Measurements from ENCODE around the gene LRRN1. TPM values are rescaled to one million over a fixed set of nuclear protein-coding genes. Genes with fewer than 3 reads are reported as not detected.

Gene LRRN1
- under 0.01 and 0.18 TPM in 2 replicates for total RNA-seq (2012; rRNA removed)
- 0.40 and 0.41 TPM in 2 replicates for polyA plus RNA-seq (2012; rRNA removed)
- polyA plus RNA-seq (2012; cell fraction: cytosol; rRNA removed) = 0.09 and 0.14 TPM in 2 replicates
- 0.10 and 0.30 TPM in 2 replicates for polyA plus RNA-seq (2012; cell fraction: nucleus; rRNA removed; ENCODE audit: low replicate concordance)
- Bru-seq, nascent RNA = percentile 22 among the genes with signal in this experiment
- BruChase-seq, experiment 1, labeled RNA remaining after a 6-hour chase = percentile 33 among the genes with signal in this experiment
- percentile 27 among the genes with signal in this experiment for BruChase-seq, experiment 2, labeled RNA remaining after a 2-hour chase
- long read RNA-seq, partial matches to known transcripts = 0 of 1 reads
- long read RNA-seq, other reads (novel, unspliced or antisense) = 1 of 1 reads

GRCh38 chr3:3799173-3800079 is at the start of gene LRRN1:
TSS of gene LRRN1 (plus strand) at chr3:3799431. CDS start at chr3:3844642, 45,211 bp downstream.
- DNase-seq (no peak), ATAC-seq (ENCODE audit: low read depth) (no peak)
- Histone ChIP-seq H3K9me1 (ENCODE audit: insufficient read depth, low read length) (no peaks in the 10 kb centered on the region), H4K91ac (ENCODE audit: insufficient read depth, low read depth, low read length) (no peak within 1 kb of the TSS), H2BK20ac (ENCODE audit: low read depth, low read length) (no peak within 1 kb of the TSS), H2BK120ac (ENCODE audit: low read depth, low read length) (no peak within 1 kb of the TSS), H3K4ac (ENCODE audit: low read depth, low read length) (no peak within 1 kb of the TSS), H3K4me3 (ENCODE audit: insufficient read depth, low read depth, low read length) (peak within 1 kb of the TSS; percentile 24; the same call in 1 of the 2 replicates), H2AK9ac (replicated peaks; ENCODE audit: low read depth, low read length, poor library complexity) (no peak within 1 kb of the TSS), H3K79me1 (ENCODE audit: low read depth in 1 of 2, low read length in 2 of 2) (no peaks in the 10 kb centered on the region), H3K9ac (ENCODE audit: low read depth, low read length) (no peak within 1 kb of the TSS), H2BK15ac (ENCODE audit: low read depth, low read length) (no peak within 1 kb of the TSS), H3K27me3 (ENCODE audit: control insufficient read depth, insufficient read depth, low read length) (no peaks in the 10 kb centered on the region; the same call in 1 of the 2 replicates), H2BK5ac (ENCODE audit: low read depth, low read length, poor library complexity, severe bottlenecking) (no peak within 1 kb of the TSS), H4K20me1 (ENCODE audit: insufficient read depth, low read length) (no peaks in the 10 kb centered on the region), H2AK5ac (ENCODE audit: low read depth, low read length) (no peak within 1 kb of the TSS), H2AFZ (replicated peaks; ENCODE audit: low read length, poor library complexity) (peak within 1 kb of the TSS; percentile 11), H3K18ac (ENCODE audit: low read depth, low read length) (no peak within 1 kb of the TSS), H3K4me1 (ENCODE audit: control insufficient read depth, insufficient read depth, low read length) (no peaks in the 10 kb centered on the region), H4K5ac (ENCODE audit: low read depth, low read length) (no peak within 1 kb of the TSS), H3K36me3 (ENCODE audit: control insufficient read depth, insufficient read depth, low read length) (no peaks in the 10 kb centered on the region), H3K23ac (ENCODE audit: low read depth, low read length) (no peak within 1 kb of the TSS), H3K56ac (ENCODE audit: extremely low read depth, insufficient read depth, low read length) (no peak within 1 kb of the TSS), H3K14ac (replicated peaks; ENCODE audit: low read depth, low read length) (no peak within 1 kb of the TSS), H3K4me2 (ENCODE audit: low read depth, low read length) (no peak within 1 kb of the TSS; the same call in 1 of the 2 replicates), H3K9me3 (ENCODE audit: control insufficient read depth, insufficient read depth, low read length) (no peaks in the 10 kb centered on the region), H3K27ac (ENCODE audit: insufficient read depth, low read length) (no peak within 1 kb of the TSS), H4K8ac (ENCODE audit: low read depth in 2 of 2, low read length in 2 of 2) (no peak within 1 kb of the TSS)
- CTCF ChIA-PET = no interaction called here
- WGBS, 2 experiments (ENCODE audit: extremely low coverage in 2 of 2, insufficient read length in 1 of 2) = 2% methylated on average over 44 of the region's 102 CpGs; no CpG with 5 or more reads in 1 of the 2 experiments
- in situ Hi-C loops (cut with MboI; ENCODE audit: low sequenced_read_pairs) = no loop called here
- intact Hi-C loops (cut with micrococcal nuclease) = no loop called here
- dilution Hi-C loops (cut with HindIII; ENCODE audit: low sequenced_read_pairs, unreplicated experiment) = no loop called here
- POLR2A ChIA-PET (ENCODE audit: unreplicated experiment) = no interaction called here
- BruUV-seq (replicated peaks) = no TSS peak
- TF ChIP-seq ELK1 (IDR thresholded peaks at IDR 0.05; ENCODE audit: borderline replicate concordance, low read depth, low read length) = no peak
- TF ChIP-seq CHD1 (IDR thresholded peaks at IDR 0.05; ENCODE audit: low read depth, low read length) = no peak
- TF ChIP-seq BHLHE40 (IDR thresholded peaks at IDR 0.05; ENCODE audit: low read depth, low read length) = no peak
- no peak for TF ChIP-seq RAD21 (IDR thresholded peaks at IDR 0.05; ENCODE audit: low read length)
- no peak for TF ChIP-seq MXI1 (IDR thresholded peaks at IDR 0.05; ENCODE audit: borderline replicate concordance, low read depth, low read length)
- no peak for TF ChIP-seq CEBPB (IDR thresholded peaks at IDR 0.05; ENCODE audit: low read depth, low read length)
- TF ChIP-seq NFE2L2 (IDR thresholded peaks at IDR 0.05; ENCODE audit: low read depth, low read length) = no peak
- TF ChIP-seq POLR2A (IDR thresholded peaks at IDR 0.05; ENCODE audit: low read depth, low read length) = no peak
- TF ChIP-seq MAFK (IDR thresholded peaks at IDR 0.05; ENCODE audit: low read depth, low read length) = no peak
- no peak for TF ChIP-seq RCOR1 (IDR thresholded peaks at IDR 0.05; ENCODE audit: insufficient replicate concordance, low read length)
- TF ChIP-seq USF2 (IDR thresholded peaks at IDR 0.05; ENCODE audit: low read depth, low read length) = no peak
- no peak for TF ChIP-seq MAZ (IDR thresholded peaks at IDR 0.05; ENCODE audit: borderline replicate concordance, low read depth, low read length)
- TF ChIP-seq RFX5 (IDR thresholded peaks at IDR 0.05; ENCODE audit: low read depth, low read length) = no peak

Measured in IMR-90 (cell line).